A549 (cell line): ENCODE results near the gene NPLOC4. TPM values are rescaled to one million over a fixed set of nuclear protein-coding genes. Genes with fewer than 3 reads are reported as not detected.

ENCODE experiments used
- ATAC-seq, 2 experiments: fragments of 200-7000 bp in 1 of 2; fragments of >200 bp in 1 of 2; cut with Nextera tagmentation in 1 of 2; cut with Tn5 transposase in 1 of 2; 3 replicates each; pipeline versions ENCODE4 v1.8.0 to v1.9.1; 2018 to 2020; ENCODE audit warnings: mild to moderate bottlenecking in 1 of 2, moderate library complexity in 1 of 2
- CTCF ChIA-PET: fragments of 300-600 bp; sonication (Branson Sonifier 250); formaldehyde crosslinking; extraction: SDS; loops from one replicate; lab custom pipeline; 2021; ENCODE audit warnings: antibody characterized with exemption, inconsistent platforms; lab: Yijun Ruan, JAX
- POLR2A ChIA-PET: fragments of 350-600 bp; formaldehyde crosslinking; extraction: SDS; loops from one replicate; lab custom pipeline; 2021; ENCODE audit warnings: antibody characterized with exemption, inconsistent platforms; lab: Yijun Ruan, JAX
- DNase-seq, 2 experiments: peaks; one replicate each; pipeline versions ENCODE4 v3.0.0 to v3.0.0-alpha.2; 2011 to 2016; ENCODE audit warnings: low read depth in 1 of 2, low spot score in 1 of 2
- FAIRE-seq: peaks from 2 replicates; lab custom pipeline; 2011; peaks lifted over from hg19 to GRCh38; lab: Jason Lieb, UNC
- H3K27ac ChIP-seq, 2 experiments: fragments of >200 bp; sonication (Bioruptor Twin); formaldehyde crosslinking; 3 replicates each; pipeline ENCODE4 v1.5.1; 2016 to 2017
- H3K4me1 ChIP-seq: fragments of >200 bp; sonication (Bioruptor Twin); formaldehyde crosslinking; 3 replicates; pipeline ENCODE4 v1.6.1; 2016
- H3K4me2 ChIP-seq: fragments of >200 bp; sonication (Bioruptor Twin); formaldehyde crosslinking; 3 replicates; pipeline ENCODE4 v1.6.1; 2016
- H3K4me3 ChIP-seq: fragments of >200 bp; sonication (Bioruptor Twin); formaldehyde crosslinking; 3 replicates; pipeline ENCODE4 v1.5.1; 2016
- H3K9me3 ChIP-seq: fragments of >200 bp; sonication (Bioruptor Twin); formaldehyde crosslinking; 3 replicates; pipeline ENCODE4 v1.6.1; 2016
- CBX8 ChIP-seq: fragments of 200-600 bp; sonication (generic); IDR thresholded peaks from 2 replicates; pipeline ENCODE4 v1.6.1; 2016
- CHD2 ChIP-seq: fragments of 150-350 bp; IDR thresholded peaks from 2 replicates; pipeline ENCODE4 v1.6.1; 2014; ENCODE audit warnings: low read length; ENCODE audit not compliant: partially characterized antibody
- EHMT2 ChIP-seq: fragments of 200-600 bp; sonication (generic); IDR thresholded peaks from 2 replicates; pipeline ENCODE4 v1.6.1; 2016; ENCODE audit warnings: antibody characterized with exemption, low read depth, mild to moderate bottlenecking, moderate library complexity
- ESRRA ChIP-seq: fragments of 150-350 bp; IDR thresholded peaks from 2 replicates; pipeline ENCODE4 v1.6.1; 2014; ENCODE audit warnings: mild to moderate bottlenecking, low read length, borderline replicate concordance
- FOSL2 ChIP-seq, 2 experiments: fragments of 450-650 bp in 1 of 2; fragments of >200 bp in 1 of 2; sonication (Bioruptor Twin) in 1 of 2; formaldehyde crosslinking; IDR thresholded peaks; 2 replicates each; pipeline versions ENCODE4 v1.5.0 to v1.6.1; 2016 to 2020; ENCODE audit warnings: mild to moderate bottlenecking in 1 of 2, moderate library complexity in 1 of 2
- FOXS1 ChIP-seq: fragments of 250-450 bp; sonication (Bioruptor Pico); IDR thresholded peaks from 2 replicates; pipeline ENCODE4 v1.5.0; 2020; ENCODE audit warnings: mild to moderate bottlenecking, moderate library complexity
- HOXA7 ChIP-seq: fragments of 250-450 bp; sonication (Bioruptor Pico); IDR thresholded peaks from 2 replicates; pipeline ENCODE4 v1.5.0; 2020; ENCODE audit warnings: mild to moderate bottlenecking, moderate library complexity
- HOXB13 ChIP-seq: fragments of 250-450 bp; sonication (Bioruptor Pico); IDR thresholded peaks from 2 replicates; pipeline ENCODE4 v1.5.0; 2020; ENCODE audit warnings: low read depth, mild to moderate bottlenecking, moderate library complexity
- JUN ChIP-seq, 2 experiments: fragments of >200 bp; sonication (Bioruptor Twin); formaldehyde crosslinking; IDR thresholded peaks; 2 replicates in 1 of 2; 3 replicates in 1 of 2; pipeline ENCODE4 v1.6.1; 2016 to 2017
- JUNB ChIP-seq: fragments of >200 bp; sonication (Bioruptor Twin); formaldehyde crosslinking; IDR thresholded peaks from 2 replicates; pipeline ENCODE4 v1.6.1; 2016
- MAFK ChIP-seq: fragments of 450-650 bp; IDR thresholded peaks from 2 replicates; pipeline ENCODE4 v1.6.1; 2014; ENCODE audit not compliant: partially characterized antibody
- MAZ ChIP-seq: fragments of 150-350 bp; IDR thresholded peaks from 2 replicates; pipeline ENCODE4 v1.6.1; 2014; ENCODE audit warnings: antibody characterized with exemption, low read depth, low read length, borderline replicate concordance
- PHF8 ChIP-seq: fragments of 200-600 bp; sonication (generic); IDR thresholded peaks from 2 replicates; pipeline ENCODE4 v1.6.1; 2016; ENCODE audit warnings: low read depth, mild to moderate bottlenecking, antibody characterized with exemption, moderate library complexity, borderline replicate concordance
- POLR2A ChIP-seq: IDR thresholded peaks from 2 replicates; pipeline ENCODE4 v1.6.1; 2012; ENCODE audit warnings: mild to moderate bottlenecking, low read length
- RFX5 ChIP-seq: fragments of 450-650 bp; IDR thresholded peaks from 2 replicates; pipeline ENCODE4 v1.7.1; 2014; ENCODE audit warnings: antibody characterized with exemption, mild to moderate bottlenecking, moderate library complexity
- TP53 ChIP-seq: fragments of 250-450 bp; sonication (Bioruptor Pico); IDR thresholded peaks from 2 replicates; pipeline ENCODE4 v1.5.0; 2021; ENCODE audit warnings: mild to moderate bottlenecking, moderate library complexity
- WGBS: methylation state at CpG from one replicate; pipeline ENCODE4 v1.1.6; 2017; ENCODE audit errors: missing lambda C conversion rate; 5-methylcytosine and 5-hydroxymethylcytosine counted together
- polyA plus RNA-seq, 4 experiments: library from polyadenylated mRNA; depleted of rRNA in 3 of 4; stranded (reverse); fragments of >200 nt; fragmentation: RNase III in 1 of 4; extraction: RNeasy Plus Mini Kit Qiagen cat#74134 plus additional on column Dnase treatment in 1 of 4; gene quantifications; 2 replicates in 3 of 4; 3 replicates in 1 of 4; pipeline ENCODE4 v1.2.3, GENCODE V29; 2011 to 2017
- TF ChIP-seq, protein P1 (sequence below): fragments of >200 bp; sonication (Bioruptor Twin); formaldehyde crosslinking; IDR thresholded peaks from 3 replicates; pipeline ENCODE4 v1.6.1; 2016
- TF ChIP-seq, protein P2 (sequence below): IDR thresholded peaks from 2 replicates; pipeline ENCODE4 v1.6.1; 2012
- TF ChIP-seq, protein P3 (sequence below): fragments of 250-450 bp; sonication (Bioruptor Pico); IDR thresholded peaks from 2 replicates; pipeline ENCODE4 v1.5.0; 2020; ENCODE audit warnings: low read depth, mild to moderate bottlenecking, moderate library complexity
- TF ChIP-seq, protein P4 (sequence below): fragments of >200 bp; sonication (Bioruptor Twin); formaldehyde crosslinking; IDR thresholded peaks from 2 replicates; pipeline ENCODE4 v1.6.1; 2016
- TF ChIP-seq, protein P5 (sequence below): IDR thresholded peaks from 2 replicates; pipeline ENCODE4 v1.6.1; 2012

The NPLOC4 gene
- polyA plus RNA-seq, 2 of the 4 experiments (the other 2 are of a cell fraction), result 98.5 to 101 TPM

DNA sequence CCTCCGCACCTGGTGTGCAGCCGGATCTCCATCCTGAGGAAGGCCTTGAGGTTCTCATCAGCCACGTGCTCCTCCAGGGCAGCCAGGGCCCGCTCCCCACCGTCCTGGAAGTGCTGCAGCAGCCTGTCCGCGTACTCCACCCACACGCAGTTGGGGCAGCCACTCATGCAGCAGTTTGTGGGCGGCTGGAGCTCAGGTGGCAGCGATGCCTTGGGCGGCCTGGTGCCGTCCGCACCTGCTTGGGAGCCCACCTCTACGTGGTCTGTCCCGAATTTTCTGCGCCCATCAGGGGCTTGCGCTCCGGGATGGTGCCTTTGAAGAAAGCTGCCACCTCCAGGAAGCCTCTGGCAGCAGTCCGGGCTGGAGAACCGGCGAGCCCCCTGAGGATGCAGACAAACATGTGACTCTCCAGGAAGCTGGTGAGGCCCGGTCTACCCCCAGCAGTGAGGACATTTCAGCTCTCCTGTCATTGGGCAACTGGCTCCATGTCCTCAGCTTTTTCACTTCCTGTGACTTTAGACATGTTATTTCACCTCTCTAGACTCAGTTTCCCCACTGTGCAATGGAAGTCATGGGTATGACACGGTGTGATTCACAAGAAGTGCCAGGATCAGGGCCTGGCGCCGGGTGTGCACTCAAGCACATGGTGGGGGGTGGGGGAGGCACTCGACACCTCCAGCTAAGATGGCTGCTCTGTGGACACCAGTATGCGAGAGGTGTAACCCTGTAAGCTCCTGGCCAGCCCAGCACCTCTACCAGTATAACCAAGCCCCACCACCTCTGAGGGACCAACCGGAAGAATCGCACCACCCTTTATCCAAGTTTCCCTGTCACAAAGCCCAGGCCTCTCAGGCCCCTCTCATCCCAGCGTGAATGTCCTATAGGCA, 28.5 kb upstream of the NPLOC4 start (continued):
- TF ChIP-seq EHMT2, result no peak
- no peak for TF ChIP-seq JUN (IDR thresholded peaks at IDR 0.05)
- TF ChIP-seq, all 56 proteins: peak for 17

DNA sequence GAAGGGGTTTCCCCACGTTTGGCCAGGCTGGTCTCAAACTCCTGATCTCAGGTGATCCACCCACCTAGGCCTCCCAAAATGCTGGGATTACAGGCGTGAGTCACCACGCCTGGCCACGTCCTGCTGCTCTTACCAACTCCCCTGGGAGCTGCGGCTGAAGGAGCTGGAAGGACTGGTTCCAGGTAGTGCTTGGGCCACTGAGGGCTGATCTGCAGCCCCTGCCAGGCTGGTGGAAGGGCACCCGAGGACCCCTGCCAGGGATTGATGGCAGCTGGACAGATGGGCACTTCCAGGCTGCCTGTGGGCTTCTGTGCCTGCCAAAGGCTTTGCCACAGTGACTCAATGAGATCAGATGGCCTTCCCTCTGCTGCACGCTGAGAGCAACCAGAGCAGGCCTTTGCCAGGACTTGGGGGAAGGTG, 27.1 kb upstream of the NPLOC4 start:
- peaks cover 22% of the 10 kb centered on the region for H3K4me1 ChIP-seq
- TF ChIP-seq ESRRA (no peak), FOXS1 (CRISPR knock-in tag) (no peak), HOXB13 (CRISPR knock-in tag) (no peak), RFX5 (no peak), TP53 (CRISPR knock-in tag) (no peak), JUN (IDR thresholded peaks at IDR 0.05) (0 out of 5 replicates have a peak, but pooled peaks of 1 of the 2 experiments have one; percentile 10)
- TF ChIP-seq, protein P1, sequence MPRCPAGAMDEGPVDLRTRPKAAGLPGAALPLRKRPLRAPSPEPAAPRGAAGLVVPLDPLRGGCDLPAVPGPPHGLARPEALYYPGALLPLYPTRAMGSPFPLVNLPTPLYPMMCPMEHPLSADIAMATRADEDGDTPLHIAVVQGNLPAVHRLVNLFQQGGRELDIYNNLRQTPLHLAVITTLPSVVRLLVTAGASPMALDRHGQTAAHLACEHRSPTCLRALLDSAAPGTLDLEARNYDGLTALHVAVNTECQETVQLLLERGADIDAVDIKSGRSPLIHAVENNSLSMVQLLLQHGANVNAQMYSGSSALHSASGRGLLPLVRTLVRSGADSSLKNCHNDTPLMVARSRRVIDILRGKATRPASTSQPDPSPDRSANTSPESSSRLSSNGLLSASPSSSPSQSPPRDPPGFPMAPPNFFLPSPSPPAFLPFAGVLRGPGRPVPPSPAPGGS, result no peak
- TF ChIP-seq, all 56 proteins: peak for 1
- POLR2A ChIA-PET, result interaction anchor here (0.7 to 1.0 kb wide), 2 partner anchors 19 to 39 kb away, joined by 3 read pairs; partner anchors contain the start of genes ARL16, HGS and MRPL12
- no peak for ATAC-seq
- no peak for DNase-seq
- H3K4me2 ChIP-seq, result no peak overlapping the region
- H3K27ac ChIP-seq, result no peak overlapping the region
- no peak for FAIRE-seq
- no peaks in the 10 kb centered on the region for H3K9me3 ChIP-seq
- 88% methylated on average over 6 of the region's 7 CpGs for WGBS
- H3K4me3 ChIP-seq, result no peak overlapping the region
- CTCF ChIA-PET, result interaction anchor here (0.6 to 2.7 kb wide), 3 partner anchors 12 to 63 kb away, joined by 3 to 20 read pairs (median 4); no protein-coding TSS in a partner anchor

DNA sequence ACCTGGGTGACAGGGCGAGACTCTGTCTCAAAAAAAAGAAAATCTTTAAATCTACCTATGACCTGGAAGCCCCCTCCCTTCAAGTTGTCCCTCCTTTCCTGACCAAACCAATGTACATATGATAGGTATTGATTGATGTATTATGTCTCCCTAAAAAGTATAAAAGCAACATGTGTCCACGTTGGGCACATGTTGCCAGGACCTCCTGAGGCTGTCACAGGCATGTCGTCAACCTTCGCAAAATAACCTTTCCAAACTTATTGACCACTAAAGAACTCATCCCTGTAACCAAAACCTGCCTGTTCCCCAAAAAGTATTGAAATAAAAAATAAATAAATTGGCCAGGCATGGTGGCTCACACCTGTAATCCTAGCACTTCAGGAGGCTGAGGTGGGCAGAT, 25.1 kb upstream of the NPLOC4 start:
- no peak for FAIRE-seq
- 93% methylated on average over 4 of the region's 4 CpGs for WGBS
- H3K27ac ChIP-seq, result no peak overlapping the region

More for the DNA sequence above, 25.1 kb upstream of the NPLOC4 start:
- ATAC-seq, result no peak
- ChIA-PET CTCF (interaction anchor here (1.0 to 1.3 kb wide), 2 partner anchors 14 to 148 kb away, joined by 3 to 5 read pairs; no protein-coding TSS in a partner anchor), POLR2A (no interaction called here)
- TF ChIP-seq POLR2A (no peak), FOSL2 (IDR thresholded peaks at IDR 0.05) (no peak), FOSL2 (CRISPR knock-in tag; IDR thresholded peaks at IDR 0.05) (no peak), FOXS1 (CRISPR knock-in tag) (no peak), EHMT2 (no peak), MAZ (no peak), ESRRA (no peak), CHD2 (no peak), CBX8 (no peak), RFX5 (no peak), HOXA7 (CRISPR knock-in tag) (no peak), JUNB (no peak), PHF8 (no peak), MAFK (no peak)
- TF ChIP-seq, protein P2, sequence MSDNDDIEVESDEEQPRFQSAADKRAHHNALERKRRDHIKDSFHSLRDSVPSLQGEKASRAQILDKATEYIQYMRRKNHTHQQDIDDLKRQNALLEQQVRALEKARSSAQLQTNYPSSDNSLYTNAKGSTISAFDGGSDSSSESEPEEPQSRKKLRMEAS, result no peak
- TF ChIP-seq, protein P3, sequence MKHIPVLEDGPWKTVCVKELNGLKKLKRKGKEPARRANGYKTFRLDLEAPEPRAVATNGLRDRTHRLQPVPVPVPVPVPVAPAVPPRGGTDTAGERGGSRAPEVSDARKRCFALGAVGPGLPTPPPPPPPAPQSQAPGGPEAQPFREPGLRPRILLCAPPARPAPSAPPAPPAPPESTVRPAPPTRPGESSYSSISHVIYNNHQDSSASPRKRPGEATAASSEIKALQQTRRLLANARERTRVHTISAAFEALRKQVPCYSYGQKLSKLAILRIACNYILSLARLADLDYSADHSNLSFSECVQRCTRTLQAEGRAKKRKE (CRISPR knock-in tag), result no peak
- TF ChIP-seq, protein P4, sequence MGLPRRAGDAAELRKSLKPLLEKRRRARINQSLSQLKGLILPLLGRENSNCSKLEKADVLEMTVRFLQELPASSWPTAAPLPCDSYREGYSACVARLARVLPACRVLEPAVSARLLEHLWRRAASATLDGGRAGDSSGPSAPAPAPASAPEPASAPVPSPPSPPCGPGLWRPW, result no peak
- TF ChIP-seq, protein P5, sequence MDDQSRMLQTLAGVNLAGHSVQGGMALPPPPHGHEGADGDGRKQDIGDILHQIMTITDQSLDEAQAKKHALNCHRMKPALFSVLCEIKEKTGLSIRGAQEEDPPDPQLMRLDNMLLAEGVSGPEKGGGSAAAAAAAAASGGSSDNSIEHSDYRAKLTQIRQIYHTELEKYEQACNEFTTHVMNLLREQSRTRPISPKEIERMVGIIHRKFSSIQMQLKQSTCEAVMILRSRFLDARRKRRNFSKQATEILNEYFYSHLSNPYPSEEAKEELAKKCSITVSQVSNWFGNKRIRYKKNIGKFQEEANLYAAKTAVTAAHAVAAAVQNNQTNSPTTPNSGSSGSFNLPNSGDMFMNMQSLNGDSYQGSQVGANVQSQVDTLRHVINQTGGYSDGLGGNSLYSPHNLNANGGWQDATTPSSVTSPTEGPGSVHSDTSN, result no peak
- no peaks in the 10 kb centered on the region for H3K9me3 ChIP-seq
- peaks cover 9% of the 10 kb centered on the region for H3K4me1 ChIP-seq
- H3K4me3 ChIP-seq, result no peak overlapping the region
- no peak overlapping the region for H3K4me2 ChIP-seq
- DNase-seq, result no peak
